Natural killer cell (primary cell): ENCODE measurements around the gene FAM110D. TPM values are rescaled to one million over a fixed set of nuclear protein-coding genes. Genes with fewer than 3 reads are reported as not detected.
A peak's percentile ranks its signal among the peaks of the same experiment; 100 is the strongest.

ENCODE experiments used
- ATAC-seq, 3 donors: fragments of 150-1000 bp in 2 of 3; fragments of 200-7000 bp in 1 of 3; cut with Tn5 transposase; 1 replicate in 1 of 3; 2 replicates in 2 of 3; pipeline ENCODE4 v1.10.0; 2021; ENCODE audit warnings: mild to moderate bottlenecking in 2 of 3, moderate library complexity in 2 of 3
- DNase-seq, 2 donors: peaks; one replicate each; pipeline versions ENCODE4 v3.0.0 to v3.0.0-alpha.2; 2013 to 2021; ENCODE audit warnings: mixed read lengths in 1 of 2
- H3K27ac ChIP-seq: one replicate; pipeline ENCODE4 v1.5.1; 2013; ENCODE audit warnings: mild to moderate bottlenecking, low read length
- H3K27me3 ChIP-seq: one replicate; pipeline ENCODE4 v1.6.1; 2013; ENCODE audit warnings: low read length; ENCODE audit not compliant: control insufficient read depth, insufficient read depth
- H3K36me3 ChIP-seq: one replicate; pipeline ENCODE4 v1.6.1; 2013; ENCODE audit warnings: low read length; ENCODE audit not compliant: control insufficient read depth, insufficient read depth
- H3K4me1 ChIP-seq: one replicate; pipeline ENCODE4 v1.6.1; 2013; ENCODE audit warnings: low read length; ENCODE audit not compliant: control insufficient read depth, insufficient read depth
- H3K4me3 ChIP-seq: one replicate; pipeline ENCODE4 v1.5.1; 2013; ENCODE audit warnings: low read length
- H3K9me3 ChIP-seq: one replicate; pipeline ENCODE4 v1.6.1; 2013; ENCODE audit warnings: low read length; ENCODE audit not compliant: control insufficient read depth, insufficient read depth
- H3K27ac Mint-ChIP-seq, 2 donors: one replicate each; pipeline ENCODE4 v1.8.0; 2022; ENCODE audit warnings: mild to moderate bottlenecking in 2 of 2, mixed read lengths in 2 of 2, moderate library complexity in 1 of 2
- H3K27me3 Mint-ChIP-seq, 2 donors: one replicate each; pipeline ENCODE4 v1.8.0; 2022; ENCODE audit warnings: low read depth in 2 of 2, mixed read lengths in 2 of 2
- H3K36me3 Mint-ChIP-seq: one replicate; pipeline ENCODE4 v1.8.0; 2022; ENCODE audit warnings: mixed read lengths
- H3K4me1 Mint-ChIP-seq, 2 donors: one replicate each; pipeline ENCODE4 v1.8.0; 2022; ENCODE audit warnings: mixed read lengths in 2 of 2
- H3K4me3 Mint-ChIP-seq: one replicate; pipeline ENCODE4 v1.8.0; 2022; ENCODE audit warnings: mild to moderate bottlenecking, moderate library complexity, mixed read lengths
- H3K9me3 Mint-ChIP-seq, 2 donors: one replicate each; pipeline ENCODE4 v1.8.0; 2022; ENCODE audit warnings: mixed read lengths in 2 of 2
- WGBS: methylation state at CpG from one replicate; pipeline ENCODE4 v1.1.7; 2013; ENCODE audit warnings: missing lambda C conversion rate; ENCODE audit not compliant: insufficient coverage; 5-methylcytosine and 5-hydroxymethylcytosine counted together
- intact Hi-C: fragments of 100-400 bp; cut with micrococcal nuclease; formaldehyde crosslinking; loops from one replicate; pipeline ENCODE4 v1.14.2; 2022
- total RNA-seq, 4 donors: library from RNA; stranded (reverse); fragments of 120-200 nt in 1 of 4; gene quantifications; one replicate each; pipeline versions ENCODE4 v1.2.3 to v1.2.4, GENCODE V29; 2013 to 2022
- TF ChIP-seq, protein P1 (sequence below): fragments of 200-600 bp; IDR thresholded peaks from one replicate; pipeline ENCODE4 v1.8.0; 2022; ENCODE audit warnings: antibody characterized with exemption

FAM110D gene
- total RNA-seq, 3 donors from 2014 or later (not counting 1 experiment from before 2014, with no cell fraction given) = not detected

DNA sequence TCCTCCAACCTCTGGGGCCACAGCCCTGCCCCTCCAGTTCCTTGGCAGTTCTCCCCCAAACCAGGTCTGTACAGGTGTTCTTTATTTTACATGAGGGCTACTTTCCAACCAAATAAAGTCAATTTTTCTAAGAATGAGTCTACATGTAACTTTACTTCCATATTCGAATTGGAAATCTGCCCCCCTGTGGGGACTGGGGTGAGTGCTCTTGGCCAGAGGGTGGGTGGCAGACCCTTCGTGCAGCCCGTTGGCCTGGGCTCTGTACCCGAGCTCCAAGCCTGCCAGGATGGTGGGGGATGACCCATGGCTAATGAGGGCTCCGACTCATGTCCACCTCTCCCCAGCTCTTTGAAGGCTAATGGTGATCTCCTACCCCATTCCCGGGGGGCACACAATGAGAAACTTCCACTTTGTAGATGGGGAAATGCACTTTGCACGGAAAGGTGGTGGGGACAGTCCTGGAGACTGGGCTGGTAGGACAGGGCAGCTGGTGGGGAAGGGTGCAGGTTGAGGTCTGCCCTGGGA, 30.9 kb downstream of the FAM110D start:
- H3K9me3 ChIP-seq = no peaks in the 10 kb centered on the region
- H3K4me3 Mint-ChIP-seq = no peak overlapping the region
- 90% methylated on average over 7 of the region's 7 CpGs for WGBS
- TF ChIP-seq, protein P1, sequence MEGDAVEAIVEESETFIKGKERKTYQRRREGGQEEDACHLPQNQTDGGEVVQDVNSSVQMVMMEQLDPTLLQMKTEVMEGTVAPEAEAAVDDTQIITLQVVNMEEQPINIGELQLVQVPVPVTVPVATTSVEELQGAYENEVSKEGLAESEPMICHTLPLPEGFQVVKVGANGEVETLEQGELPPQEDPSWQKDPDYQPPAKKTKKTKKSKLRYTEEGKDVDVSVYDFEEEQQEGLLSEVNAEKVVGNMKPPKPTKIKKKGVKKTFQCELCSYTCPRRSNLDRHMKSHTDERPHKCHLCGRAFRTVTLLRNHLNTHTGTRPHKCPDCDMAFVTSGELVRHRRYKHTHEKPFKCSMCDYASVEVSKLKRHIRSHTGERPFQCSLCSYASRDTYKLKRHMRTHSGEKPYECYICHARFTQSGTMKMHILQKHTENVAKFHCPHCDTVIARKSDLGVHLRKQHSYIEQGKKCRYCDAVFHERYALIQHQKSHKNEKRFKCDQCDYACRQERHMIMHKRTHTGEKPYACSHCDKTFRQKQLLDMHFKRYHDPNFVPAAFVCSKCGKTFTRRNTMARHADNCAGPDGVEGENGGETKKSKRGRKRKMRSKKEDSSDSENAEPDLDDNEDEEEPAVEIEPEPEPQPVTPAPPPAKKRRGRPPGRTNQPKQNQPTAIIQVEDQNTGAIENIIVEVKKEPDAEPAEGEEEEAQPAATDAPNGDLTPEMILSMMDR = no peak
- H3K4me3 ChIP-seq = no peak overlapping the region
- H3K36me3 ChIP-seq = no peaks in the 10 kb centered on the region
- DNase-seq (no peak), ATAC-seq (no peak)
- no peak overlapping the region for H3K27ac Mint-ChIP-seq
- H3K27me3 Mint-ChIP-seq = peaks cover 0 to 3% of the 10 kb centered on the region in 2 donors
- H3K27ac ChIP-seq = no peak overlapping the region
- H3K9me3 Mint-ChIP-seq = no peaks in the 10 kb centered on the region
- no peaks in the 10 kb centered on the region for H3K36me3 Mint-ChIP-seq
- H3K4me1 ChIP-seq = no peaks in the 10 kb centered on the region
- H3K4me1 Mint-ChIP-seq = peaks cover 0 to 4% of the 10 kb centered on the region in 2 donors
- intact Hi-C loops = no loop called here
- no peaks in the 10 kb centered on the region for H3K27me3 ChIP-seq

DNA sequence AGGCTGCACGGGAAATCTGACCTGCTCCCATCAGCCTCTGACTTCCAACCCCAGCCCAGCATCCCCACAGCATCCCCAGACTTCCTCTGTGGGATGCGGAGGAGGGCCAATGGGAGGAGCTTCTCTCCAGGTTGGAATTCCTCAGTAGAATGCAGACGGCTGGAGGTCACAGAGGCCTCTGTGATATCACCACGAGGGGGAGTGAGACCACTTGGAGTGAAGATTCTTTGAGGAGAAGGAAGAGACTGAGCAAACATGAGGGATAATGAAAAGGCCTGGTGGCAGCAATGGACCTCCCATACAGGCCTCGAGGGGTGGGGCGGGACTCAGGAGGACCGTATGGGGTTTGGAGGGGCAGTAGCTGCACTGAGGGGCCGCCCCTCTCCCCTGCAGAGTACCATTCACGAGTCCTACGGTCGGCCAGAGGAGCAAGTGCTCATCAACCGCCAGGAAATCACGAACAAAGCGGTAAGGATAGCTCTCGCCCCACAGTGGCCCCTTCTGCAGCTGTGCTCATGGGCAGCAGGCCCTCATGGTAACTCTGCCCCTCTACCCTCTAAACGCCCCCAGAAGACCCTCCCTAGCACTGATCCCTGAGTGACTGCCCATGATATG, 31.6 kb downstream of the FAM110D start, which contains the start of gene CATSPER4:
Gene CATSPER4, plus strand, starts transcription at position 230 of the 615 bp plus-strand sequence. Its CDS starts 26 bp downstream, at position 256.
- no peak within 1 kb of the TSS for H3K27ac Mint-ChIP-seq
- TF ChIP-seq, protein P1 = no peak
- ATAC-seq = no peak
- H3K27ac ChIP-seq = no peak within 1 kb of the TSS
- H3K9me3 ChIP-seq = no peaks in the 10 kb centered on the region
- no peaks in the 10 kb centered on the region for H3K36me3 ChIP-seq
- peak in 1 of 2 donors; percentile 44 for DNase-seq
- H3K4me1 ChIP-seq = no peaks in the 10 kb centered on the region
- peaks cover 0 to 4% of the 10 kb centered on the region in 2 donors for H3K4me1 Mint-ChIP-seq
- no peaks in the 10 kb centered on the region for H3K36me3 Mint-ChIP-seq
- H3K4me3 ChIP-seq = no peak within 1 kb of the TSS
- peaks cover 0 to 3% of the 10 kb centered on the region in 2 donors for H3K27me3 Mint-ChIP-seq
- WGBS = 73% methylated on average over 16 of the region's 16 CpGs
- intact Hi-C loops = no loop called here
- H3K27me3 ChIP-seq = no peaks in the 10 kb centered on the region
- no peak within 1 kb of the TSS for H3K4me3 Mint-ChIP-seq
- H3K9me3 Mint-ChIP-seq = no peaks in the 10 kb centered on the region

DNA sequence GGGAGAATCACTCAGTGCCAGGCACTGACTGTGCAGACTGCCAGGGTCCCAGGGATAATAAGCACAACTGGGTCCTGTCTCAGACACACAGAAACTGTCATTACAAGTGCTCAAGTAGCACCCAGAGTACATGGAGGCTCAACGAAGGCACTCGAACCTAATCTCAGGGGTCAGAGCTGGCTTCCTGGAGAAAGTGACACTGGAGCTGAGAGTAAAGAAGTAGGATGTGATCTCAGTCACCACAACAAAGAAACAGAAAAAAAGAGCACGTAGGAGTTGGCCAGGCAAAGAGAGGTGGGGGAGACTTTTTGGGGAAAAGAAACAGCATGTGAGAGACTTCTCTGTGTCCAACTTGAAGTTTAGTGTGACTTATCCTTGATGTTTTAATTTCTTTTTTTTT, 32.9 kb downstream of the FAM110D start:
- no peaks in the 10 kb centered on the region for H3K9me3 ChIP-seq
- no peaks in the 10 kb centered on the region for H3K4me1 ChIP-seq
- Mint-ChIP-seq H3K4me1 (peaks cover 0 to 4% of the 10 kb centered on the region in 2 donors), H3K9me3 (no peaks in the 10 kb centered on the region), H3K36me3 (no peaks in the 10 kb centered on the region), H3K4me3 (no peak overlapping the region), H3K27me3 (peaks cover 4 to 7% of the 10 kb centered on the region in 2 donors), H3K27ac (no peak overlapping the region)
- H3K27ac ChIP-seq = no peak overlapping the region
- TF ChIP-seq, protein P1 = no peak
- no peak overlapping the region for H3K4me3 ChIP-seq
- 11% methylated on average over 3 of the region's 3 CpGs for WGBS
- no peak for DNase-seq
- H3K36me3 ChIP-seq = no peaks in the 10 kb centered on the region
- no peaks in the 10 kb centered on the region for H3K27me3 ChIP-seq
- intact Hi-C loops = no loop called here
- ATAC-seq = no peak
